H54 (cell line): Measurements from ENCODE around the gene KRTAP10-7.
"Not testable (repeated sequence)": the region's sequence is repeated elsewhere in the genome, so short reads cannot be mapped to it uniquely, and the experiment has no call there.

Experiments used
- DNase-seq: peaks from one replicate; pipeline ENCODE4 v3.0.0; 2011; ENCODE audit warnings: low spot score, mixed read lengths; ENCODE audit not compliant: insufficient read length
- FAIRE-seq: peaks from 3 replicates; lab custom pipeline; 2011; peaks lifted over from hg19 to GRCh38; lab: Jason Lieb, UNC
- POLR2A ChIP-seq: IDR thresholded peaks from 2 replicates; pipeline ENCODE4 v1.6.1; 2011; ENCODE audit warnings: low read depth, mild to moderate bottlenecking, low read length

Gene KRTAP10-7

DNA sequence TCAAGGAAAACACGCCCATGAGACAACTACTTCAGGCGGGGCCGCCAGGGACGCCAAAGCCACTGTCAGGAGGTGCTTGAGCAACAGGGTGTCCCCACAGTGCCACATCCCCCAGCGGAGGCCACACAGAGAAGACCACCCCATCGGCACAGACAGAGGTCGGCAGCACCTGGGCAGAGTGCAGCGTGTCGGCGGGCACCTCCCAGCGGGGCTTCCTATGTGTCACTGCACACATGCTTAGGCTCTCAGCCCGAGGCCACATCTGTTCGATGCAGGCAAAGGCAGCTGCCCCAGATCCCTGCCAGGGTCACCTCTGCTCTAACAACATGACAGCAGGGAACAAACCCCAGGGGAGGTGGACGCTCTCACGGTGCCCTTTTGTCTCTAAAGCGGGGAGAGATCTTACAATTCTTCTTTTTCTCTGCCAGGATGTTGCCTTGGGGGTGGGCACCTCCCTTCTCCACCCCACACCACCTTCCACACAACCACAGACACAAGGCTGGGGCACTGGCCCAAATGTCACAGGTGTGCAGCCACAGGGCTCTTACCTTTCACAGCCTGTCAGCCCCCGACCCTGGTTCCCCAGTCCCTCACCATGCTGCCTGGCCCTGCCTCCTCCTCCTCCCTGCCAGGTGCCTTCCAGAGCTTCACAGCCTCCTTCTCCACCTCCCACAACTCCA is 15.7 kb downstream of the KRTAP10-7 start:
- no peak for TF ChIP-seq POLR2A
- FAIRE-seq (no peak), DNase-seq (no peak)

- FAIRE-seq (no peak), DNase-seq (no peak)
- no peak for TF ChIP-seq POLR2A
Observed at GRCh38 chr21:44616591-44616926, 16.2 kb downstream of the KRTAP10-7 start.

DNA sequence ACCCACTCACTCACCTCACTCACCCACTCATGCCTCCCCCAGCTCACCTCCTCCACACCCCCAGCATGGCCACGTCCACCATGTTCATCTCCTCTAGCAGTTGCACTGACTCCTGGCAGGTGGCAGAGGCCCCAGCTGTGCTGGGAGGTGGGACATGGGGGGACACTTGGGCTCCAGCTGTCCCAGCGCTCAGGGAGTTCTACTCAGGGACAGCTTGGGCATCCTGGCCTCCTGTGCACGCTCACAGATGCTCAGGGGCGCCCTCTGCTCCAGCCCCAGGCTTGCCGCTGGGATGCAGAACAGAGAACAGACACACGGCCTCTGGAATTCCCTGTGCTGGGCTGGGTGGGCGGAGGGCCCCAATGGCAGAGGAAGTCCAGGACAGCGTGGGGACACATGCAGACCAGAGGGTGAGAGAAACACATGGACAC is 16.7 kb downstream of the KRTAP10-7 start:
- DNase-seq (no peak), FAIRE-seq (no peak)
- no peak for TF ChIP-seq POLR2A

DNA sequence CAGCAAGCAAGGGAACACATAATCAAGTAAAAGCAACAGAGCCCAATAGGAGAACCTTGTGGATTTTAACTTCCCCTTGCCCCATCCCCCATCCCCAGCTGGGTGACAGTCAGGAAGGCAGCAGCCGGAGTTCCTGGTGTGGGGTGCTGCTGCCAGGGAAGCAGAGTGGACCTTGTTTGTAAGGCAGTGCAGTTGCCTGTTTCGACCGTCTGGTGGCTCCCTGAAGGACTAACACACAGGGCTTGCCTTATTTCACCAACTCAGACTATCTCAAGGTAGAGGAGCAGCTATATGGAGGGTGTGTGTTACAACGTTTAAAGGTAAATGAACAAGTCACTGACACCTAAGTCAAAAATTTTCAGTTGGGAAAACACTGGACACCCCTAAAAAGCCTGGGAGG is 18.1 kb downstream of the KRTAP10-7 start:
- no peak for TF ChIP-seq POLR2A
- DNase-seq, result no peak
- no peak for FAIRE-seq

GRCh38 chr21:44618909-44619308 is 18.5 kb downstream of the KRTAP10-7 start:
- FAIRE-seq, result no peak
- no peak for TF ChIP-seq POLR2A
- no peak for DNase-seq

GRCh38 chr21:44619886-44620285 is 19.5 kb downstream of the KRTAP10-7 start:
- no peak for TF ChIP-seq POLR2A
- no peak for DNase-seq
- FAIRE-seq, result no peak

DNA sequence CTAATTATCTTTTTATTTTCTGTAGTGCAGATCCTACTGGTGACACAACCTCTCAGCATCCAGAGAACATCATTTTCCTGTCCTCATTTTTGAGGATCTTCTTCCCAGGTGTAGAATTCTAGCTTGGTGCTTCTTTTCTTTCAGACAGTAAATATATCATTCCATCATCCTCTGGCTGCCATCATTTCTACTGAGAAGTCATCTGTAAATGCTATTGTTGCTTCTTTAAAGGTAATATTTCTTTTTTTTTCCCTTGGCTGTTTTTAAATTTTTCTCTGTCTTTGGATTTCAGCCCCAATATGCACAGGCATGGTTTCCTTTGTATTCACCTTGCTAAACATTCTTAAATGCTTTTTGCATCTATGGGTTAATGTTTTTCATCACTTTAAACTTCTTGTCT is 23.2 kb downstream of the KRTAP10-7 start:
- no peak for FAIRE-seq
- DNase-seq, result no peak
- TF ChIP-seq POLR2A, result no peak

DNA sequence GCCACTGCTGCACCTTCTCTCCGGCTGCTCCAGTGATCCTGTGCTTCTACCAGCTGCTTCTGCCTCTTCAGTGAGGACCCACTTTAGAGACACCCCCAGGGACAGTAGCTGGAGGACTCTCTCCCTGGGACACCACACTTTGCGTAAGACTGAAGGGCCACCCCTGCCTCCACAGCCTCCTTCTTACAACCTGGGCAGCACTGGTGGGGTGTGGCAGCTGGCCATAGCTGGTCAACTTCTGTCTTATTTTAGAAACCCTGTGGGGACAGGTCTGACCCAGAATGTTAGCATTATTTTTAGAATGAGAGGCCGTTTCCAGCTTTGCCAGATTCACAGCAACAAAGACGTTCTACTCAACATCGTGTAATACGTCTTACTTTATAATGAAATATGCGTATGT is 25.4 kb downstream of the KRTAP10-7 start:
- DNase-seq, result no peak
- TF ChIP-seq POLR2A, result no peak
- no peak for FAIRE-seq

GRCh38 chr21:44626262-44626661 is 25.9 kb downstream of the KRTAP10-7 start:
- DNase-seq, result no peak
- no peak for TF ChIP-seq POLR2A
- no peak for FAIRE-seq

DNA sequence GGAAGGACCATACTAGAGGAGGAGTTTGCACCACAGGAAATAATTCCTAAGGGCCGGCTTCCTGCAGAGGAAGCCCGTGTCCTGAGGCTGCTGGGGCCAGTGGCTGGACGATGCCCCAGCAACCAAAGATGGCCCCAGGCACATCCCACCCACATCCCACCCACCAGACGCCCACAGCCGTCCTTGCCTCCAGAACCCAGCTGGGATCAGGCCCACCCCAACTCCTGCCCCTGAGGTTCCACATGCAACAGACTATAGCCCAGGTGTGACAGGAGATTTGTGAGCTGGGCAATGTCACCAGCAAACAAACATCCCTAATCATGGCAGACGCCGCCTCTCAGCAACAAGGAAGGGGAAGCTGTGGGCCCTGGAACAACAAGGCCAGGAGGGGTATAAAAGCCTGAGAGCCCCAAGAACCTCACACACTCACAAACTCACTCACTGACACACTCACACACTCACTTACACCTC is 26.3 kb downstream of the KRTAP10-7 start, which contains the start of gene KRTAP10-9:
Gene KRTAP10-9, plus strand, starts transcription at position 421 of the 471 bp plus-strand sequence. CDS start 79 bp downstream, outside the sequence.
- DNase-seq (no peak), FAIRE-seq (no peak)
- TF ChIP-seq POLR2A, result no peak

- not testable (repeated sequence) for DNase-seq, FAIRE-seq
Observed at GRCh38 chr21:44627181-44627822, 26.9 kb downstream of the KRTAP10-7 start.

GRCh38 chr21:44627831-44628233 is 27.4 kb downstream of the KRTAP10-7 start:
- not testable (repeated sequence) for FAIRE-seq

GRCh38 chr21:44628707-44629391 is 28.5 kb downstream of the KRTAP10-7 start:
- DNase-seq (no peak), FAIRE-seq (no peak)
- no peak for TF ChIP-seq POLR2A

More at GRCh38 chr21:44627831-44628233, 27.4 kb downstream of the KRTAP10-7 start:
- DNase-seq, result not testable (repeated sequence)

DNA sequence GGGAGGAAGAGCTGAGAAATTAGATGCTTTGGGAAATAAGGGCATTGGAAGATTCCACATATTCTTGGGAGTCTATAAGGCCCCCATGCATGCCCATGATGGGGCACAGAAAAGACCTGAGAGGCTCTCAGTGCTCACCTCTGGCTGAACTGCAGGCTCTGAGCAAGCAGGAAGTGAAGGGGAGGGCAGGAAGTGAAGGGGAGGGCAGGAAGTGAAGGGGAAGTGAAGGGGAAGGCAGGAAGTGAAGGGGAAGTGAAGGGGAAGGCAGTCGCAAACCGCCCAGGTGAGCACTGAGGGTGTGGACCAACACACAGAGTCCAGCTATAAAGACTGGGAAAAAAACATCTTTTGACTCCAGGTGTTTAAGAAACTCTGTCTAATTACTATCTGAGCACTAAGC is 30.0 kb downstream of the KRTAP10-7 start:
- no peak for TF ChIP-seq POLR2A
- no peak for FAIRE-seq

More for the DNA sequence above, 30.0 kb downstream of the KRTAP10-7 start:
- no peak for DNase-seq
